ENCODE data around the gene PAX6.

DNA sequence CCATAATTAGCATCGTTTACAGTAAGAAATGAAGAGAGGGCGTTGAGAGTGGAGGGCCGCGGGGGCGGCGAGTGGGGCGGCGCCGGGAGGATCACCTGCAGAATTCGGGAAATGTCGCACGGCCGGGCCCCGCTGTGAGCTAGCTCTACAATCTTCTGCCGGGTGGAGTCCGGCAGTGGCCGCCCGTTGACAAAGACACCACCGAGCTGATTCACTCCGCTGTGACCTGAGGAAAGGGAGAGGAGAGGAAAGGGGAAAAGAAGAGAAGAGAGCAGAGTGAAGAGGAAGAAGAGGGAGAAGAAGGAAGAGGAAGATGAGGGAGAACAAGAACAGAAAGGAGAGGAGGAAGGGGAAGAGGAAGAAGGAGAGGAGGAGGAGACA lies 8.5 kb downstream of the PAX6 start:
- TF ChIP-seq ZNF274 (IDR thresholded peaks at IDR 0.05; ENCODE audit: low read depth, low read length) (no peak), YY1 (IDR thresholded peaks at IDR 0.05; ENCODE audit: insufficient read depth, insufficient read length) (no peak)
